ENCODE data around the gene MRPS34. TPM values are rescaled to one million over a fixed set of nuclear protein-coding genes. Genes with fewer than 3 reads are reported as not detected.

The MRPS34 gene
- total RNA-seq, 4 donors from 2014 or later: 34.1 to 62.4 (median 57.2) TPM

DNA sequence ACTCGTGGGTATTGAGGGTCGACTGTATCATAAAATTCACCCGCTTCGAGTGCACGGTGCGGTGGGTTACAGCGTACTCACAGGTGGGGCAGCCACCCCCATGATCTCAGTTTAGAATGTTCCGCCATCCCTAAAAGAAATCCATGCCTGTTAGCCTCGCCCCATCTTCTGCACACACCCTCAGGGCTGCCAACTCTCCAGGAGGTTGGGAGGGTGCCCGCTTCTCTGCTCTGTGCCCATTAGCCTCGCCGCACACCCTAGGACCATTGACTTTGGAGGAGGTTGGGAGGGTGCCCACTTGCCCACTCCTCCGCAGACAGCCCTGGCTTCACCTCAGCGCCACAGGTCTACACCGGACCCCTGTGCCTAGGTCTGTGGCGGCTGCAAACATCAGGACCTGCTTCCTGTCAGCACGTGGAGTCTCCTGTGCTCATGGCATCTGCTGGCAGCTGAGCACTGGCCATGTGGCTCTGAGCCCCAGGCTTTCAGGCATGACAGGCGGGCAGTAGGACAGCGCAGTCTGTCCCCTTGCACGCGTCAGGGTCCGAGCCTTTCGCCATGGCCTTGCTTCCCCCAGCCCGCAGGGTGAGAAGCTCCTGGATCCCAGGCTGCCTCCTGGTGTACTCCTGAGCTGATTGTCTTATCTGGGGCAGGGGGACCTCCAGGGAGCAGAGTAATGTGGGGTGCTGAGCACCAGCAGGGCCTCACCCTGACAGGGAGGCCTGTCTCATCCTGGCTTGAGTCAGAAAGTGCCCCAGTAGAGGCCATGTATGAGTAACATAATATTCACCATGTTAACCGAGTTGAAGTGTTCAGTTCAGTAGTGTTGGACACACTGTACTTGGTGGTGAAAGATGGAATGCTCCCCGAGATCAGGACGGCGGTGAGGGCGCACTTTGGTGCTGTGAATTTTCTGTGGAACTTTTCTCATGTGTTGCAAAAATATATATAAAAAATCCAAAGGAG lies 23.5 kb downstream of the MRPS34 start:
- TF ChIP-seq, protein P1, sequence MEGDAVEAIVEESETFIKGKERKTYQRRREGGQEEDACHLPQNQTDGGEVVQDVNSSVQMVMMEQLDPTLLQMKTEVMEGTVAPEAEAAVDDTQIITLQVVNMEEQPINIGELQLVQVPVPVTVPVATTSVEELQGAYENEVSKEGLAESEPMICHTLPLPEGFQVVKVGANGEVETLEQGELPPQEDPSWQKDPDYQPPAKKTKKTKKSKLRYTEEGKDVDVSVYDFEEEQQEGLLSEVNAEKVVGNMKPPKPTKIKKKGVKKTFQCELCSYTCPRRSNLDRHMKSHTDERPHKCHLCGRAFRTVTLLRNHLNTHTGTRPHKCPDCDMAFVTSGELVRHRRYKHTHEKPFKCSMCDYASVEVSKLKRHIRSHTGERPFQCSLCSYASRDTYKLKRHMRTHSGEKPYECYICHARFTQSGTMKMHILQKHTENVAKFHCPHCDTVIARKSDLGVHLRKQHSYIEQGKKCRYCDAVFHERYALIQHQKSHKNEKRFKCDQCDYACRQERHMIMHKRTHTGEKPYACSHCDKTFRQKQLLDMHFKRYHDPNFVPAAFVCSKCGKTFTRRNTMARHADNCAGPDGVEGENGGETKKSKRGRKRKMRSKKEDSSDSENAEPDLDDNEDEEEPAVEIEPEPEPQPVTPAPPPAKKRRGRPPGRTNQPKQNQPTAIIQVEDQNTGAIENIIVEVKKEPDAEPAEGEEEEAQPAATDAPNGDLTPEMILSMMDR (IDR thresholded peaks at IDR 0.05; ENCODE audit: low read depth): no peak

DNA sequence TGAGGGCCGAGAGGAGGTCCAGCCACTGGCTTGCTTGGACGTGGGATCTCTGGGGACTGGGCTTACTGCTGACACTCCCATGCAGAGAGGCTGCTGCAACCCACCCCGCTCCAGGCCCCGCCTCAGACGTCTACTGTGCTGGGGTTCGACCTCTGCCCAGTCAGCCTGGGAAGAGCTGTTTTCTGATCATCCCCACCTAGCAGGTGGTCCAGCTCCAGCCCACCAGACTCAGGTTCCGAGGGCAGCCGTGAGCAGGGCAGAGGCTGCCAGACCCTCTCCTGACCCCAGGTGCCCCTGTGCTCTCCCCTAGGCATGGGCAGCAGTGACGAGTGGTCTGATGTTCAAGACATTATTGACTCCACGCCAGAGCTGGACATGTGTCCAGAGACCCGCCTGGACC lies 25.0 kb downstream of the MRPS34 start:
- TF ChIP-seq, protein P1 (IDR thresholded peaks at IDR 0.05; ENCODE audit: low read depth): no peak

DNA sequence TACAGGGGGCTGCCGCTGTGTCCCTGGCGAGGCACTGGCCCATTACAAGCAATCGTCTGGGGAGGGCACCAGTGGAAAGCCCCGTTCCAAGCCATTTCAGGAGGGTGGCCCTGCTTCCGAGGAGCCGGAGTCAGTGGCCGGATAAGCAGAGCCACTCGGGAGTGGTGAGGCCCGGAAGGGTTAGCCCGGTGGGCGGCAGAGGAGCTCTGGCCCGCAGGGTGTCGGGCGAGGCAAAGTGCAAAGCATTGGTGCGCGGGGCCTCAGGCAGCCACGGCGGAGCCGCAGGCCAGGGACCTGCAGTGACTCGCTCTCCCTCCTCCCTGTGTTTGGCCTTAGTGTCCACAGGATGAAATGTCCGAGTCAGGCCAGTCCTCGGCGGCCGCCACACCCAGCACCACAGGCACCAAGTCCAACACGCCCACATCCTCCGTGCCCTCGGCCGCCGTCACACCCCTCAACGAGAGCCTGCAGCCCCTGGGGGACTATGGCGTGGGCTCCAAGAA lies 26.2 kb downstream of the MRPS34 start:
- TF ChIP-seq, protein P1 (IDR thresholded peaks at IDR 0.05; ENCODE audit: low read depth): no peak

DNA sequence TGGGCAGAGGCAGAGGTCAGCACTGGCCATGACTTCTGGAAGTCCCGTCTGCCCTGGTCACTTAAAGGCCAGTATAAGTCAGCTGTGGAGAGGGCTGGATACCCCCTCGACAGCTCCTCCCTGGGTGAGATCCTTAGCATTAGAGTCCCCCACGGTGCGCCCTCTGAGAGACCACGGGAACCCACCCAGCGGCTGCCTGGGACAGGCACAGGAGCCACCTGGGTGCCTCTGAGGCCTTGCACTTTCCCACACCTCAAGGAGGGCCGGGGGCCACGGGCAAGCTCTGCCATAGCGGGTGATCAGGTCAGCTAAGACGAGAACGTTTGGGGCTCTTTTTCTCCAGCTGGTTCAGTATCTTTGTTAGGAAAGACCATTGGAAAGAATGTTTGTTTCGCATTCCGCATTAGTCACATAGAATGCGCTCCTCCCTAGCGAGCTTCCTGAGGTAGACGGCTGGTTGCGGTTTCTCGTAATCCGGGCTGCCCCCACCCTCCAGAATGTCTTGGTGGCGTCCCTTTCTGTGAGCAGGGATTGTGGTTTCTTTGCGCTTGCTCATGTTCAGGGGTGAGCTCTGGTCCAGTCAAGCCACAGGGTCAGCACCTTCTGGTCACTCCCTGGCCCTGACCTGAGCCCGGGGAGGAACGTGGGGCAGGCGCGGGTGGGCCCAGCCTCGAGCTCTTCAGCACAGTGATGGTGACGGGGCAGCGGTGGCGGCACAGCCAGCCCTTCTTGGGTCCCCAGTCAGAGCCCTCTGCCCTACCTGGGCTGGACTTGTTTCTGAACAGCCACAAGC lies 26.8 kb downstream of the MRPS34 start:
- TF ChIP-seq, protein P1 (IDR thresholded peaks at IDR 0.05; ENCODE audit: low read depth): no peak

DNA sequence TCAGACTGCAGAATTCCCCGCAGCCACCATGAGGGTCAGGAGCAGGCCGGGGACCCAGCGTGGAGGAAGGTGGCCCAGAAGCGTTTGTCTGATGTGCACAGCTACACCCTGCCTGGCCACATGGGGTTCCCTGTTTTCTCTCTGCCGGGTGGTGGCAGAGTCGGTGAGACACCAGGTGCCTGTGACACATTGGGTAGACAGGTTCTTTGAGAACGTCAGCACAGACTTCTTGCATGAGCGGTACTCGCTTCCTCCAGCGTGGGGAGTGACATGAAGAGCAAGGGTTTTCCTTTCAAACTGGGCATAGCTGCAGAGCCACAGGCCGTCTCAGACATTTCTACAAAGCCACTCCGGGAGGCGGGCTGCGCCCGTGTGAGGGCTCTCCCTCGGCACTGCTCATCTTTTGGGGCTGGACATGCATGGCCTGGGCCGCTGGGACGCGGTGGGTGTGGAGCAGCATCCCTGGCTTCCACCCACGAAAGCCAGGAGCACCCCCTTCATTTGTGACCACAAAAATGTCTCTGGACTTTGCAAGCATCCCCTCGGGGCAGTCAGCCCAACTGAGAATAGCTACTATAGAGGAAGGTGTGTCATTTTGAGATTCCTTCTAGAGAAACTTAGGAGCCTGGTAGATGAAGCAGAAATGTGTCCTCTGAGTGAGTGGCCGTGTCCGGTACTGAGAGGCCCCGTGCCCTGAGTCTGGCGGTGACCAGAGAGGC lies 27.6 kb downstream of the MRPS34 start:
- TF ChIP-seq, protein P1 (IDR thresholded peaks at IDR 0.05; ENCODE audit: low read depth): no peak

DNA sequence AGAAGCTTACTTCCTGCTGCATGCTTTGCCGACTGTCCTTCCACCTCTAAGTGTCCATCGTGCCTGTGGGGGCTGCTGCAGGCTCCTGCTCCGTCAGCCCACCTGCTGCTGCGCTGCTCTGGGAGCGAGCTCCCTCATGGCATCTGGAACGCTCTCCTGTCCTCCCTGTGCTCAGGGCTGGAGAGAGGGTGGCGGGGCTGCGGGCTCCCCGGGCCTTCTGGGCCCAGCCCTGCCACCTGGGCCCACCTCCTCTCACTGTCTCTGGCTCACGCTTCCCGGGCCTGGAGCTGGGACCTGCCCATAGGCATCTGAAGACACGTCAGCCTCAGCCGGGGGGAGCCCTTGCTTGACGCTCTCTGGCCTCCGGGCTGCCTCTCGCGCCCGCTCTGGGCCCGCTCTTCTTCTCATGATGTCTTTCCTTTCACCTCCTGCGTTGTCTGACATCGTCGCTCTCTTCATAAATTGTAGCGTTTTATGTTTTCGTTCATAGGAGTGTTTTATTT lies 28.5 kb downstream of the MRPS34 start:
- TF ChIP-seq, protein P1 (IDR thresholded peaks at IDR 0.05; ENCODE audit: low read depth): no peak

All from subcutaneous adipose tissue (tissue), 4 donors.